MM.1S (cell line): ENCODE results near the gene ATG16L2.

ENCODE experiments used
- CTCF ChIP-seq: fragments of 300-600 bp; sonication (generic); IDR thresholded peaks from 2 replicates; pipeline ENCODE4 v1.5.1; 2016; ENCODE audit warnings: antibody characterized with exemption, low read length, mixed read lengths
- EZH2 ChIP-seq: fragments of 300-600 bp; sonication (generic); optimal IDR thresholded peaks from 2 replicates; pipeline ENCODE3; 2017; ENCODE audit warnings: low read depth, mild to moderate bottlenecking, antibody characterized with exemption, low read length, mixed read lengths
- EZH2phosphoT487 ChIP-seq: fragments of 300-600 bp; sonication (generic); IDR thresholded peaks from 2 replicates; pipeline ENCODE4 v1.6.1; 2018; ENCODE audit warnings: antibody characterized with exemption, low read length

- TF ChIP-seq CTCF, result no peak
- TF ChIP-seq EZH2phosphoT487, result no peak
- no peak for TF ChIP-seq EZH2
These were observed 5.8 kb upstream of the ATG16L2 start for GRCh38 chr11:72808331-72808798.
